H1 (cell line): ENCODE measurements around the gene KCNQ1OT1.

Experiments used
- BRCA1 ChIP-seq: IDR thresholded peaks from 2 replicates; pipeline ENCODE4 v1.6.1; 2012; ENCODE audit warnings: low read depth, low read length, improper control_type of control experiment
- CHD1 ChIP-seq: IDR thresholded peaks from 2 replicates; pipeline ENCODE4 v1.6.1; 2012; ENCODE audit warnings: low read depth, low read length, improper control_type of control experiment
- EP300 ChIP-seq, 2 experiments: IDR thresholded peaks; 1 replicate in 1 of 2; 2 replicates in 1 of 2; pipeline ENCODE4 v1.6.1; 2011 to 2012; ENCODE audit warnings: low read depth in 2 of 2, low read length in 2 of 2, mild to moderate bottlenecking in 2 of 2, borderline replicate concordance in 1 of 2, inconsistent platforms in 1 of 2, moderate library complexity in 1 of 2
- EZH2 ChIP-seq: fragments of 200-600 bp; sonication (generic); IDR thresholded peaks from 2 replicates; pipeline ENCODE4 v1.7.1; 2012; ENCODE audit warnings: low read depth, mild to moderate bottlenecking, moderate library complexity, low read length, inconsistent platforms; ENCODE audit not compliant: severe bottlenecking
- GABPA ChIP-seq: IDR thresholded peaks from 2 replicates; pipeline ENCODE4 v1.6.1; 2011; ENCODE audit warnings: mild to moderate bottlenecking, low read length, moderate library complexity, borderline replicate concordance; ENCODE audit not compliant: insufficient read depth
- POLR2A ChIP-seq, 2 experiments: IDR thresholded peaks; 1 replicate in 1 of 2; 2 replicates in 1 of 2; pipeline ENCODE4 v1.6.1; 2011; ENCODE audit warnings: low read depth in 2 of 2, low read length in 2 of 2, mild to moderate bottlenecking in 2 of 2; ENCODE audit errors: control extremely low read depth in 1 of 2
- POLR2AphosphoS5 ChIP-seq: IDR thresholded peaks from 2 replicates; pipeline ENCODE4 v1.6.1; 2011; ENCODE audit warnings: low read depth, low read length
- SRF ChIP-seq: IDR thresholded peaks from 2 replicates; pipeline ENCODE4 v1.6.1; 2011; ENCODE audit warnings: mild to moderate bottlenecking, low read depth, low read length, moderate library complexity
- TF ChIP-seq, protein P1 (sequence below): IDR thresholded peaks from 2 replicates; pipeline ENCODE4 v1.6.1; 2011; ENCODE audit warnings: low read depth, mild to moderate bottlenecking, low read length; ENCODE audit not compliant: insufficient read depth
- TF ChIP-seq, protein P2 (sequence below), 3 experiments: IDR thresholded peaks; 1 replicate in 2 of 3; 2 replicates in 1 of 3; pipeline versions ENCODE4 v1.5.1 to v1.6.1; 2011; ENCODE audit warnings: low read length in 3 of 3, mild to moderate bottlenecking in 3 of 3, inconsistent platforms in 2 of 3, low read depth in 1 of 3, moderate library complexity in 1 of 3; ENCODE audit not compliant: insufficient read depth in 1 of 3; ENCODE audit errors: control extremely low read depth in 1 of 3

DNA sequence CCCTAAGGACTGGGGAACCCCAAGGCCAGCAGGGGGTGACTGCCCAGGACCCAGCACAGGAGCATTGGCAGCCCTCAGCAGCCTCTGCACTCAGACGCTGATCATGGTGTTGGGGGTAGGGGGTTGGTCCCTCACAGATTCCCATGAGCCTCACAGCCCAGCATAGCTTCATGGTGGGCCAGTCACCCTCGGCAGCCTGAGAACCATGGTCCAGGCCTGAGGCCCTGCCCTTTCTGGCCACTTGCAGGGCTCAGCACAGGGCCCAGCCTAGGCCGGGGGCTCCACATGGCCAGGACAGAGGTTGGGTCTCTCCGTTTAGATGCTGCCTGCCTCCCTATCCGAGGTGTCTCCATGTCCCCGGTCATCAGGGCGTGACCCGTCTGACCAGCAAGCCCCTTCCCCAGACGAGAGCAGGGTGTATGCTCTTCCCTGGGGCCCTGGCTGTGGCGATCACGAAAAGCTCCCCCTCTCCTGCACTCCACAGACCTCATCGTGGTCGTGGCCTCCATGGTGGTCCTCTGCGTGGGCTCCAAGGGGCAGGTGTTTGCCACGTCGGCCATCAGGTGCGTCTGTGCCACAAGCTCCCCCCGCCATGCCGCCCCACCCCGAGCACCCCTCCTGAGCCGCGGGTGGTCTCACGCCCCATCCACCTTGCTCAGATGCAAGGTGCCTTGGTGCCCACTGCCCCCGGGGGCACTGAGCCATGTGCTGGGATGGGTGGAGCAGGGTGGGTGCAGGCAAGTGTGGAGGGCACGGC lies 128.8 kb downstream of the KCNQ1OT1 start:
- TF ChIP-seq BRCA1, result no peak
- TF ChIP-seq EP300 (IDR thresholded peaks at IDR 0.05; ENCODE audit: borderline replicate concordance in 1 of 2, low read depth in 2 of 2, low read length in 2 of 2), result no peak
- TF ChIP-seq, protein P1, sequence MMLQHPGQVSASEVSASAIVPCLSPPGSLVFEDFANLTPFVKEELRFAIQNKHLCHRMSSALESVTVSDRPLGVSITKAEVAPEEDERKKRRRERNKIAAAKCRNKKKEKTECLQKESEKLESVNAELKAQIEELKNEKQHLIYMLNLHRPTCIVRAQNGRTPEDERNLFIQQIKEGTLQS, result no peak
- no peak for TF ChIP-seq CHD1
- no peak for TF ChIP-seq SRF
- TF ChIP-seq, protein P2, sequence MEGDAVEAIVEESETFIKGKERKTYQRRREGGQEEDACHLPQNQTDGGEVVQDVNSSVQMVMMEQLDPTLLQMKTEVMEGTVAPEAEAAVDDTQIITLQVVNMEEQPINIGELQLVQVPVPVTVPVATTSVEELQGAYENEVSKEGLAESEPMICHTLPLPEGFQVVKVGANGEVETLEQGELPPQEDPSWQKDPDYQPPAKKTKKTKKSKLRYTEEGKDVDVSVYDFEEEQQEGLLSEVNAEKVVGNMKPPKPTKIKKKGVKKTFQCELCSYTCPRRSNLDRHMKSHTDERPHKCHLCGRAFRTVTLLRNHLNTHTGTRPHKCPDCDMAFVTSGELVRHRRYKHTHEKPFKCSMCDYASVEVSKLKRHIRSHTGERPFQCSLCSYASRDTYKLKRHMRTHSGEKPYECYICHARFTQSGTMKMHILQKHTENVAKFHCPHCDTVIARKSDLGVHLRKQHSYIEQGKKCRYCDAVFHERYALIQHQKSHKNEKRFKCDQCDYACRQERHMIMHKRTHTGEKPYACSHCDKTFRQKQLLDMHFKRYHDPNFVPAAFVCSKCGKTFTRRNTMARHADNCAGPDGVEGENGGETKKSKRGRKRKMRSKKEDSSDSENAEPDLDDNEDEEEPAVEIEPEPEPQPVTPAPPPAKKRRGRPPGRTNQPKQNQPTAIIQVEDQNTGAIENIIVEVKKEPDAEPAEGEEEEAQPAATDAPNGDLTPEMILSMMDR (IDR thresholded peaks at IDR 0.05; ENCODE audit: control extremely low read depth in 1 of 3, insufficient read depth in 1 of 3, low read depth in 1 of 3, low read length in 3 of 3), result no peak
- no peak for TF ChIP-seq GABPA
- TF ChIP-seq POLR2AphosphoS5, result no peak
- no peak for TF ChIP-seq EZH2
- TF ChIP-seq POLR2A (IDR thresholded peaks at IDR 0.05; ENCODE audit: control extremely low read depth in 1 of 2, low read depth in 2 of 2, low read length in 2 of 2), result no peak
